T-cell (primary cell): ENCODE data around the gene DMXL1. TPM values are rescaled to one million over a fixed set of nuclear protein-coding genes. Genes with fewer than 3 reads are reported as not detected.
A peak's percentile ranks its signal among the peaks of the same experiment; 100 is the strongest.

ENCODE experiments used
- ATAC-seq, 4 experiments: fragments of 200-7000 bp in 3 of 4; fragments of 150-1000 bp in 1 of 4; cut with Tn5 transposase; replicated peaks in 1 of 4; 1 replicate in 3 of 4; 2 replicates in 1 of 4; pipeline ENCODE4 v1.10.0; 2021; ENCODE audit warnings: moderate library complexity in 3 of 4, mild to moderate bottlenecking in 2 of 4, moderate number of reproducible peaks in 1 of 4
- CTCF ChIA-PET, 2 donors: fragments of 300-600 bp; sonication (Branson Sonifier 250); formaldehyde crosslinking; loops; one replicate each; lab custom pipeline; 2022; ENCODE audit warnings: antibody characterized with exemption in 2 of 2; lab: Charles Lee
- POLR2A ChIA-PET, 2 donors: fragments of 300-600 bp; sonication (Branson Sonifier 250); formaldehyde crosslinking; loops; one replicate each; lab custom pipeline; 2022; ENCODE audit warnings: antibody characterized with exemption in 2 of 2; lab: Charles Lee
- DNase-seq, 35 experiments: peaks; one replicate each; pipeline versions ENCODE4 v3.0.0 to v3.0.0-alpha.2; 2013 to 2023
- H3K27ac ChIP-seq: one replicate; pipeline ENCODE4 v1.5.1; 2013; ENCODE audit warnings: low read length
- H3K27me3 ChIP-seq, 2 experiments: replicated peaks in 1 of 2; 1 replicate in 1 of 2; 2 replicates in 1 of 2; pipeline versions ENCODE4 v1.6.1 to v1.7.0; 2013; ENCODE audit warnings: low read length in 1 of 2, mixed read lengths in 1 of 2; ENCODE audit not compliant: control insufficient read depth in 2 of 2, insufficient read depth in 2 of 2; ENCODE audit errors: extremely low read depth in 1 of 2
- H3K36me3 ChIP-seq, 2 donors: 1 replicate in 1 of 2; 2 replicates in 1 of 2; pipeline versions ENCODE4 v1.6.1 to v1.7.0; 2013; ENCODE audit warnings: low read length in 1 of 2; ENCODE audit not compliant: control insufficient read depth in 2 of 2, insufficient read depth in 1 of 2; ENCODE audit errors: extremely low read depth in 1 of 2
- H3K4me1 ChIP-seq, 2 experiments: 1 replicate in 1 of 2; 2 replicates in 1 of 2; pipeline versions ENCODE4 v1.6.1 to v1.7.0; 2013; ENCODE audit warnings: low read length in 2 of 2, mixed read lengths in 1 of 2; ENCODE audit not compliant: insufficient read depth in 2 of 2, control insufficient read depth in 1 of 2; ENCODE audit errors: extremely low read depth in 1 of 2
- H3K4me3 ChIP-seq, 2 donors: 1 replicate in 1 of 2; 2 replicates in 1 of 2; pipeline versions ENCODE4 v1.5.1 to v1.7.0; 2013; ENCODE audit warnings: mild to moderate bottlenecking in 2 of 2, low read length in 1 of 2, moderate library complexity in 1 of 2; ENCODE audit not compliant: control insufficient read depth in 1 of 2; ENCODE audit errors: extremely low read depth in 1 of 2
- H3K9me3 ChIP-seq: 2 replicates; pipeline ENCODE4 v1.7.0; 2013
- H3K27ac Mint-ChIP-seq, 2 donors: one replicate each; pipeline ENCODE4 v1.8.0; 2020 to 2021; ENCODE audit warnings: mild to moderate bottlenecking in 2 of 2, mixed read lengths in 2 of 2
- H3K27me3 Mint-ChIP-seq, 2 donors: one replicate each; pipeline ENCODE4 v1.8.0; 2021 to 2022; ENCODE audit warnings: mixed read lengths in 2 of 2
- H3K36me3 Mint-ChIP-seq: one replicate; pipeline ENCODE4 v1.8.0; 2021; ENCODE audit warnings: mixed read lengths
- H3K4me1 Mint-ChIP-seq, 3 donors: one replicate each; pipeline ENCODE4 v1.8.0; 2020 to 2022; ENCODE audit warnings: mixed read lengths in 3 of 3, mild to moderate bottlenecking in 1 of 3
- H3K4me3 Mint-ChIP-seq, 3 donors: one replicate each; pipeline ENCODE4 v1.8.0; 2020 to 2022; ENCODE audit warnings: mild to moderate bottlenecking in 3 of 3, mixed read lengths in 3 of 3, moderate library complexity in 3 of 3
- H3K9me3 Mint-ChIP-seq, 3 donors: one replicate each; pipeline ENCODE4 v1.8.0; 2020 to 2022; ENCODE audit warnings: mixed read lengths in 3 of 3
- WGBS: methylation state at CpG from one replicate; pipeline ENCODE4 v1.1.5; 2013; ENCODE audit warnings: missing lambda C conversion rate; ENCODE audit not compliant: insufficient coverage; 5-methylcytosine and 5-hydroxymethylcytosine counted together
- total RNA-seq, 35 experiments: library from RNA in 6 of 35; stranded (reverse) in 6 of 35; fragments of 120-200 nt in 1 of 35; gene quantifications; one replicate each; pipeline versions ENCODE4 v1.2.1 to v1.2.4 and lab custom pipeline; 2013 to 2026

DMXL1 gene
- total RNA-seq, 5 donors from 2014 or later (not counting 1 experiment from before 2014, with no cell fraction given), result 25.8 to 37.2 (median 28.2) TPM

DNA sequence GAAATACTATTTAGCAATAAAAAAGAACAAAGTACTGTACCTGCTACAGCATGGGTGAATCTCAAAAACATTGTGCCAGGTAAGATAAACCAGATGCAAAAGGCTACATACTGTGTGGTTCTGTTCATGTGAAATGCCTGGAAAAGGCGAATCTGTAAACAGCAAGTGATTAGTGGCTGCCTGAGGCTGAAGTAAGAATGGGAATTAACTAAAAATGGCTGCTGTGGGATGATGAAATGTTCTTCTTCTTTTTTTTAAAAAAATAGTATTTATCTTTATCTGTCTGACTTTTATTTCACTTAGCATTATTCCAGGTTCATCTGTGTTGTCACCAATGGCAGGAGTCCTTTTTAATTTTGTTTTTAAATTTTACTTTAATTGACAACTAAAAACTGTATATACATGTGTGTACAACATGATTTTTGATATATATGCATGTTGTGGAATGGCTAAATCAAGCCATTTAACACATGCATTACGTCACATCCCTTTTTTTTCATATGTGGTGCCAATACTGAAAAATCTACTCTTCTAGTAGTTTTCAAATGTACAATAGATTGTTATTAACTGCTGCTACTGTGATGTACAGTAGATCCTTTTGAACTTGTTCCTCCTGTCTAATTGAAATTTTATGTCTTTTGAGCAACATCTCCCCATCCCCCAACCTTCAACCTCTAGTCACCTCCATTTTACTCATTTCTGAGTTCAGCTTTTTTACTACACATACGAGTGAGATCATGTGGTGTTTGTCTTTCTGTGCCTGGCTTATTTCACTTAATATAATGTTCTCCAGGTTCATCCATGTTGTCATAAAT lies 222.0 kb downstream of the DMXL1 start:
- Histone ChIP-seq H3K4me1 (peaks cover 26 to 50% of the 10 kb centered on the region in 2 experiments), H3K4me3 (no peak overlapping the region), H3K9me3 (no peaks in the 10 kb centered on the region), H3K27ac (no peak overlapping the region), H3K36me3 (peaks cover 0 to 3% of the 10 kb centered on the region in 2 donors), H3K27me3 (no peaks in the 10 kb centered on the region)
- Mint-ChIP-seq H3K9me3 (peaks cover 0 to 6% (median 4%) of the 10 kb centered on the region in 3 donors), H3K36me3 (peaks cover 27% of the 10 kb centered on the region), H3K4me3 (peak overlapping the region in 1 of 3 donors; percentile 100), H3K4me1 (peaks cover 60 to 72% (median 62%) of the 10 kb centered on the region in 3 donors), H3K27ac (peak overlapping the region; percentile 35 to 65), H3K27me3 (no peaks in the 10 kb centered on the region)
- no CpG with 5 or more reads among the region's 3 CpGs for WGBS
- no peak for ATAC-seq
- ChIA-PET CTCF (interaction anchor here in 1 of 2 donors (1.0 kb wide), 1 partner anchor 10 kb away, joined by 3 read pairs; no protein-coding TSS in a partner anchor), POLR2A (no interaction called here)
- DNase-seq, result no peak

DNA sequence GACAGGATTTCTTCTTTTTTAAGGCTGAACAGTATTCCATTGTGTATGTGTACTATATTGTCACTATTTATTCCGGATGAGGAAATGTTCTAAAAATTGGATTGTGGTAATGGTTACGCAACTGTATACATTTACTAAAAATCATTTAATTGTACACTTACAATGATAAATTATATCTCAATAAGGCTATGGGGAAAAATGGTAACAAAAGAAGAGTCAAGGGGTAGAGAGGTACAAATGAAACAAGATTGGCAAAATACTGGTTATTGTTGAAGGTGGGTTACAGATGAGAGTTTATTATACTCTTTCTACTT lies 222.6 kb downstream of the DMXL1 start:
- Histone ChIP-seq H3K4me1 (peaks cover 22 to 45% of the 10 kb centered on the region in 2 experiments), H3K27ac (no peak overlapping the region), H3K4me3 (no peak overlapping the region), H3K36me3 (peaks cover 0 to 3% of the 10 kb centered on the region in 2 donors), H3K27me3 (no peaks in the 10 kb centered on the region), H3K9me3 (no peaks in the 10 kb centered on the region)
- H3K4me3 Mint-ChIP-seq, result peak overlapping the region in 1 of 3 donors; percentile 10
- ATAC-seq (no peak), DNase-seq (no peak)
- no peaks in the 10 kb centered on the region for H3K27me3 Mint-ChIP-seq
- peak overlapping the region; percentile 35 to 65 for H3K27ac Mint-ChIP-seq
- peaks cover 56 to 69% (median 57%) of the 10 kb centered on the region in 3 donors for H3K4me1 Mint-ChIP-seq
- POLR2A ChIA-PET, result interaction anchor here in 1 of 2 donors (0.6 kb wide), 1 partner anchor 10 kb away, joined by 3 read pairs; no protein-coding TSS in a partner anchor
- peaks cover 27% of the 10 kb centered on the region for H3K36me3 Mint-ChIP-seq
- CTCF ChIA-PET, result no interaction called here
- H3K9me3 Mint-ChIP-seq, result peaks cover 0 to 6% (median 4%) of the 10 kb centered on the region in 3 donors
- no CpG with 5 or more reads among the region's 2 CpGs for WGBS

Other genes starting within 250 kb of the DMXL1 start
- gene DTWD2, start 82.5 kb upstream of the DMXL1 start, total RNA-seq, result 1 to 10 TPM; 3.0 to 4.4 (median 3.2) TPM